Cardiac septum (tissue), 1 donor: ENCODE results near the gene SLX9. TPM values are rescaled to one million over a fixed set of nuclear protein-coding genes. Genes with fewer than 3 reads are reported as not detected.
"Not testable (repeated sequence)": the region's sequence is repeated elsewhere in the genome, so short reads cannot be mapped to it uniquely, and the experiment has no call there.

ENCODE experiments used
- DNase-seq: peaks from one replicate; pipeline ENCODE4 v3.0.0-alpha.2; 2020; ENCODE audit warnings: low spot score
- intact Hi-C: fragments of 100-400 bp; cut with DNase I; formaldehyde crosslinking; loops from one replicate; pipeline ENCODE4 v1.14.0; 2022
- total RNA-seq: library from RNA; stranded (reverse); fragmentation: NEBNext Ultra II Directional; extraction: Animal tissue kit (Norgen Biotek cat#: 25700); gene quantifications from one replicate; pipeline ENCODE4 v1.2.1, GENCODE V29; 2021
- donor health status: DM: no; HTN: no; CAD: no.

The SLX9 gene
- total RNA-seq, 1 donor from 2014 or later = 35.8 TPM

GRCh38 chr21:44912506-44913412, 27.1 kb upstream of the SLX9 start:
- intact Hi-C loops, DNase-seq: not testable (repeated sequence)

DNA sequence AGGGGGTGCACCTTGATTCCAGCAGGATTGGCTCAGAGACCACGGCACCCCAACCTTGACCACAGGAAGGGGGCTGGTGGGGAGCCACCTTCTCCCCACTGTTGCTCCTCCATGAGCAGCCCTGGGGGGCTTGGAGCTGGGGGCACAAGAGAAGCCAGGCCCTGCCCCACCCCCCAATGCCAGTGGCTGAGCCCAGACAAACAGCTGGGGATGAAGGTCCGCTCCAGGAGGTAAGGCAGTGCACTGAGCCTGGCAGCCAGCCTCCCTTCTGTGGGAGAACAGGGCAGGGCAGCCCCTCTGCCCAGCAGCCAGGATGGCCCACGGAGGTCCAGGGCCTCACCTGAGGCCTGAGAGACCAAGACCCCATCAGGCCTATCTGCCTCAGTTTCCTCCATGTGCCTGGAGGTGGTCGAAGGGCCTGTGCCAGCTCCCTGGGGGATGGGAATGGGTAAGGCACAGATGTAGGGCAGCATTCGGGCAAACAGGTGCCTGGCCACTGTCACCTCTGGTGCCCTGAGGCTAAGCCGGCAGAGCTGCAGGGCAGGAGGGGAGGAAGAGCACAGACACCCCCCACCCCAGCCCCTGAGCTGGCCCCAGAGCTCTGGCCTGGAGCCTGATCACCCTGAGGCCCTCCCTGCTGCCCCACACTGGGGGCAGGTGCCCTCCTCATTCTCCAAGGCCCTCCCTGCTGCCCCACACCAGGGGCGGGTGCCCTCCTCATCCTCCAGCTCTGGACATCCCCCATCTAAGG, 26.2 kb upstream of the SLX9 start:
- intact Hi-C loops = no loop called here
- DNase-seq = no peak

DNA sequence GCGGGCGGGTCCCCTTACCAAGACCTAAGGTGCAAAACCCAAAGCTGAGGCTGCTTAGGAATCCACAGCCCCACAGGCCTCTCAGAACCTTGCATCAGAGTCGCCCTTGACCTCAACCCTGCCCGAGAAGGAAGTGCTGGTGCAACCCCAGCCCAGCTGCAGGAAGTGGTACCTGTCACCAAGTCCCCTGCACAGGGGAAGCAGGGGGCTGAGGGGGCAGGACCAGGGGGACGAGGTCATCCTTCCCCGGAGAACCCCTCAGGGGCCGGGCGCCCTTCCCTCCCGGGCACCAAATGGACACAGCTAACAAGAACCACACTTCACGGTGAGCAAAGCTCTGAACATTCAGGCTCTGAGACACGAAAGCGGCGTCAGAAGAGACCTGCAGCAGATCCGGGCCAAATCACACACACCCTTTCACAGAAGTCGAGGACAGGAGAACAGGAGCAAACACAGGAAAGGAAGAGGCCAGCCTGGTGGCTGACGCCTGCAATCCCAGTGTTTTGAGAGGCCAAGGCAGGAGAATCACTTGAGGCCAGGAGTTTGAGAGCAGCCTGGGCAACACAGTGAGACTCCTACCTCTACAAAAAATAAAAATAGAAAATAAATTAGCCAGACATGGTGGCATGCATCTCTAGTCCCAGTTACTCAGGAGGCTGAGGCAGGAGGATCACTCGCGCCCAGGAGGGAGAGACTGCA, 25.5 kb upstream of the SLX9 start:
- intact Hi-C loops = no loop called here
- peak; percentile 93 for DNase-seq

DNA sequence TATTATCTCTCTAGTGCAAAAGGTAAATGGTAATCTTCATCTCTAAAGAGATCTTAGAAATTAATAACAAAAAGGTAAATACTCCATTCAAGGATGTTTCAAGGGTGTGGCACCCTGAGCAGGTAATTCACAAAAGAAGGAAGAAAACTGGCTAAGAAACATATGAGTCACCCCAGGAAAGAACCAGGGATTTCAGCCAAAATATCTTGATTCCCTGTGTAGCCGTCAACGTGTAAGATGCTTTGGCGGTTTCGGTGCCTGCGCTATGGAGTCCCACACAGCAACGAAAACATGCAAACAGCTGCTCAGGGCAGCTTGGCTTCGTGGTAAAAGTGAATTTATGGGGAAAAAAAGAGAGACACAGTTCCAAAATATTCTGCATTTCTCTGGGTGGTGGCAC, 22.9 kb upstream of the SLX9 start:
- intact Hi-C loops = no loop called here
- no peak for DNase-seq

DNA sequence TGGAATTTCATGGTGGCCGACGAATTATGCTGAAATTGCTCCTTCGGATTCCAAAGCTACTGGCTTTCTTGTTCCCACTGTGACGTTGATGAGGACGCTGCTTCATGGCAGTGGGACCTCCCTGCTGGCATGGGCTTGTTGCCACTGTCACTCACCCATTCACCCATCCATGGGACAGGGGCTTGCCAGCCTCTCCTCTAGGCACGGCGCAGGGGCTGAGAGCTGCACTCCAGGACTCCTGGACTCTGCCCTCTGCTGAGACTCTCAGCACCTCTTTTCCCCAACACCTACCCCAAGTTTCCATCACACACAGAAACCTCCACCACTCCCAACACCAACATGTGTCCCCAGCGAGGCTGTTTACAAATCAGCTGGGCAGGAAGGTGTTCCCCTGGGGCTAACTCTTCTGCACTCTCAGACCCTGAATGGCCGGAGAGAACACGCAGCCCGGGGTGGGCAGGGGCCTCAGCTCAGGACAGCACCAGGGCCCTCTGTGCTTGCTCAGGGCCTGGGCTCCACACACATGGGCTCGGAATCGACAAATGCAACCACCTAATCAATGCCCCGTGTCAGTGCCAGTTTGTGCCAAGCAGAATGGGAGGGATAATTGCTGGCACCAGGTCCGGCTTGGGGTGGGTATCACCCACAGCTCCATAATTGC, 22.3 kb upstream of the SLX9 start:
- DNase-seq = no peak
- intact Hi-C loops = no loop called here

DNA sequence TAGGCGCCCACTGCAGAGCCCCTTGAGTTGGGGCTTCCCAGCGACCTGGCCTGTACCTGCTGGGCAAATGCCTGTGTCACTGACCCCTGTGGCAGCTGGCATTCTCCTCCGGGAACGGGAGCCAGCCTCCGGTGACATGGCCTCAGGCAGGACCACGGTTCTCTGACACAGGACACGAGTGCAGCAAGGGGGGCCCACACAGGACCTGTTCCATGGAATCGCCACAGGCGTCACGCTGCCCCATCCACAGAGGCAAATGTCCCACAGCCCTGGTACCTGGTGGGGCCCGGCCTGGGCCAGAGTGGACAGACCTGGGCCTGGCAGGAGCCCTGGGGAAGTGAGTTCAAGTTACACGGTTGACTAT, 21.7 kb upstream of the SLX9 start:
- DNase-seq = no peak
- intact Hi-C loops = no loop called here

DNA sequence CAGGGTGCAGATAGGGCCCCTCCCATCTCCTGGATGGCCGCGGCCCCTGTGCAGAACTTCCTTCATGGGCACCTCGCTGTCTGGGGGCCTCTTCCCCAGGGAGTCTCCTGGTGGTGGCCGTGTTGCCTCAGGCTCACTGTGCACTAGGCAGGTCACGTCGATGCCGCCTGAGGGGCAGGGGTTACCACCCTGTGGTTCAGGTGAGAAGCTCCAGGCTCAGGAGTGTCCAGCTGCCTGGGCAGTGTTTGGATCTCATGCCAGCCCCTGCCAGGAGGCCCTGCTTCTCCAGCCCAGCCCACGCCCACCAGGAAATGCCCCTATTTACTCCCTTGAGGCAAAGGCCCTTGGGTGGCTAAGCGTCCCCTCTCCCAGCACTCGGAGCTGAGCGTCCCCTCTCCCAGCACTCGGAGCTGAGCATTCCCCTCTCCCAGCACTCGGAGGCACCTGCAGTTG, 21.2 kb upstream of the SLX9 start:
- DNase-seq = no peak

DNA sequence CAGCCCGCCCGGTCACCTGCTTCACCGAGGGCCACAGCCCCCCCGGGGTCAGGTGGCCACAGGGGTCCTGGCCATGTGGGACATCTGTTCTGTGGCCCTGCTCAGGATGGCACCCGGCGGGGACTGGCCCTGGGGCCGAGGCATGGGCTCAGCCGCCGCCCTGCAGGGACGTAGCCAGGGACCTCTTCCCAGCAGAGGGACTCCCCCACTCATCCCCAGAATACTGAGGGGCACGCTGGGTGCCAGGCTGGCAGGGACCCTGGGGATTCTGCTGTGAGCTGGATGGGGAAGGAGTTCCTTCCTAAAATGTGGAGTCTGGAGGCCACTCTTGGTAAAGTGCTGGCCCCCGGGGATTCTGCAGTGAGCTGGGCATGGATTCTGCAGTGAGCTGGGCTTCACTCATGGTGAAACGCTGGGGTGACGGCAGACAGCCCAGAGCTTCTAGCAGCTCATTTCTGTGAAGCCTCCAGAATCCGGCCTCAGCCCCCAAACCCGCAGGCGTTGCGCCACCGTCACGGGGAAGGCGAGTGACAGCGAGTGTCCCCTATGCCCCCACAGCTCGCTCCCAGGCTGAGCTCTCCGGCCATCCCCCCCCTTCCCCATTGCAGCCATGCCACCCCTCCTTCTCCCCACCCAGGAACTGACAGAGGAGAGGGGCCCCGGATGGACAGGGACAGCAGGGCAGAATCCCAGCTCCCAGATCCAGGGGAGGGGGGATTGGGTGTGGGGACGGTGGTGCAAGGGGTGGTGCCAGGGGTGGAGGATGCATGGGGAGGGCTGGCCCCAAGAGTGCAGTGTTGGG, 20.5 kb upstream of the SLX9 start:
- DNase-seq = no peak
- intact Hi-C loops = no loop called here

More for the DNA sequence above, 21.2 kb upstream of the SLX9 start:
- intact Hi-C loops = no loop called here

GRCh38 chr21:44919913-44920693, 19.7 kb upstream of the SLX9 start:
- intact Hi-C loops = loop anchor here (10.0 kb wide), 1 partner anchor 405 kb away; no protein-coding TSS in a partner anchor
- no peak for DNase-seq

GRCh38 chr21:44920694-44921604, 18.9 kb upstream of the SLX9 start, which contains the start of gene ITGB2:
Gene ITGB2, minus strand, starts transcription at chr21:44920899. Its CDS starts 10,117 bp downstream, at chr21:44910782.
- intact Hi-C loops = loop anchor here (10.0 kb wide), 1 partner anchor 406 kb away; no protein-coding TSS in a partner anchor

GRCh38 chr21:44921928-44922327, 17.9 kb upstream of the SLX9 start:
- intact Hi-C loops = loop anchor here (10.0 kb wide), 1 partner anchor 407 kb away; no protein-coding TSS in a partner anchor

More at GRCh38 chr21:44920694-44921604, 18.9 kb upstream of the SLX9 start, which contains the start of gene ITGB2:
- peak; percentile 88 for DNase-seq

DNA sequence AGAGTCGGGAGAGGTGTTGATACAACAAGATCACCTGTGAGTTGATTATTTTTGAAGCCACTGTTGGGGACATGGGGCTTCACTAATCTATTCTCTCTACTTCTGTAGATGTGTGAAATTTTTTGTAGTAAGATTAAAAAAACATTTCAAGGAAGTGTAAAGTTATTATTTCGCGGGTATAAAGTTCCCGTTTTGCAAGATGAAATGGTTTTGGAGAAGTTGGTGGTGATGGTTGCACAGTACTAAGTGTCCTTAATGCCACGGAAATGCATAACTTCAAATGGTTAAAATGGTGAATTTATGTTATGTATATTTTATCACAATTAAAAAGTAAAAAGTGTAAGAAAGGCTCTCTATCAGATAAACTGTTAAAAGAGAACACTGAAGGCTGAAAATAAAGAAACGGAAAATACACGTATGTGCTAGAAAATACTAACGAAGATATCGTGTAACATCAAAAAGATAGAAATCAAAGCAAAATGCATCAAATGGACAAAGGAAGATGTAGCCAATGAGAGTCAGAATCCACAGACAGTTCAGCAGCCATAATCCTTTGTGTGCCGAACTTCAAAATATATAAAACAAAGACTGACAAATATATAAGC, 16.2 kb upstream of the SLX9 start:
- no peak for DNase-seq
- intact Hi-C loops = loop anchor here (10.0 kb wide), 1 partner anchor 409 kb away; no protein-coding TSS in a partner anchor

More at GRCh38 chr21:44921928-44922327, 17.9 kb upstream of the SLX9 start:
- DNase-seq = no peak

DNA sequence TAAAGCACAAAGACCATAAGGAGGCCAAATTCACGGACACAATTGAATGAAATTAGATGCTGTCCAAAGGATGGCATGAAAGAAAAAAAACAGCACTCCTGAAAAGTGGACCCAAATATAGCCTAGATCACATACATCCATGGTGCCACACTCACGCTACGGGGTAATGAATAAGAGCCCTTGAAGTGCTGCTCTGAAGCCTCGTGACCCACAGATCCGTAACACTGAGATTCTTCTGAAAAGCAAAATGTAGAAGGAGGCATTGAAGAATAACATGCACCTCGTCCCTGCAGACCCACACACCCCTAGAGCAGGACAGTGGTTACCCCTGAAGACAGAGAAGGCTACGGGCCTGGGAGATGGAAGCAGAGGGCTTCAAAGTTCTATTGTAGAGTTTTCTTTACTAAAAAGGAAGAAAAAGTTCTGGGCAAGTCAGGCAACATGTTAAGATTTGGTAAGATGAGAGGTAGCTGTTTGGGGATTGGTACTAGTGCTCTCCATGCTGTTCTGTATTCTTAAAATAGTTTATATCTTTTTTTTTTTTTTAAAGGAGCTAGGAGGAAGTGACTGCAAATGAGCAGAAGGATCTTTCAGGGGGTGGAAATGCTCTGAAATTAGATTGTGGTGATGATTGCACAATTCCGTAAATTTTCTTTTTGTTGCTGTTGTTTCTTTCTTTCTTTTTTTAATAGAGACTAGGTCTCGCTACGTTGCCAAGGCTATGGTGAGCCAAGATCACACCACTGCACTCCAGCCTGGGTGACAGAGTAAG, 15.0 kb upstream of the SLX9 start:
- DNase-seq = no peak
- intact Hi-C loops = loop anchor here (10.0 kb wide), 1 partner anchor 410 kb away; no protein-coding TSS in a partner anchor

GRCh38 chr21:44925378-44925755, 14.5 kb upstream of the SLX9 start:
- DNase-seq = no peak
- intact Hi-C loops = loop anchor here (10.0 kb wide), 1 partner anchor 411 kb away; no protein-coding TSS in a partner anchor
